K562 (cell line): ENCODE measurements around the gene SLC16A9. TPM values are rescaled to one million over a fixed set of nuclear protein-coding genes. Genes with fewer than 3 reads are reported as not detected.

ENCODE experiments used
- ATAC-seq: fragments of 200-7000 bp; cut with Tn5 transposase; 3 replicates; pipeline ENCODE4 v1.9.1; 2020; ENCODE audit warnings: moderate library complexity
- Bru-seq: library from RNA; stranded (reverse); fragments of 400-500 nt; gene quantifications from one replicate; lab custom pipeline; 2021; lab: Mats Ljungman, UMichigan
- BruChase-seq, 2 experiments: library from RNA; stranded (reverse); fragments of 400-500 nt; gene quantifications; one replicate each; lab custom pipeline; 2021; lab: Mats Ljungman, UMichigan
- BruUV-seq: library from RNA; stranded (reverse); fragments of 400-500 nt; replicated peaks from 2 replicates; lab custom pipeline; 2021; lab: Mats Ljungman, UMichigan
- CTCF ChIA-PET: fragments of 300-600 bp; formaldehyde crosslinking; extraction: SDS; loops from one replicate; lab custom pipeline; 2021; ENCODE audit warnings: low intra/inter-chr PET ratio; lab: Yijun Ruan, JAX
- POLR2A ChIA-PET: fragments of 300-600, 350-650 bp; sonication (Branson Sonifier 250); formaldehyde crosslinking; extraction: SDS; loops from one replicate; lab custom pipeline; 2021; ENCODE audit warnings: antibody characterized with exemption, inconsistent platforms; lab: Yijun Ruan, JAX
- DNase-seq, 4 experiments: peaks; one replicate each; pipeline versions ENCODE4 v3.0.0 to v3.0.0-alpha.2; 2011 to 2018; ENCODE audit warnings: low spot score in 3 of 4, mixed read lengths in 3 of 4; ENCODE audit errors: extremely low read depth in 1 of 4
- FAIRE-seq: peaks from 2 replicates; lab custom pipeline; 2011; peaks lifted over from hg19 to GRCh38; lab: Jason Lieb, UNC
- H2AFZ ChIP-seq: 2 replicates; pipeline ENCODE4 v1.6.0; 2011; ENCODE audit warnings: low read depth, low read length, control low read depth, inconsistent platforms
- H3K27ac ChIP-seq: fragments of 200-600 bp; 3 replicates; pipeline ENCODE4 v1.8.0; 2011; ENCODE audit warnings: low read depth, mild to moderate bottlenecking, control low read depth, inconsistent platforms, low read length, moderate library complexity, mixed read lengths; ENCODE audit errors: extremely low read depth
- H3K27me3 ChIP-seq, 2 experiments: fragments of 300-600 bp in 1 of 2; 2 replicates in 1 of 2; 3 replicates in 1 of 2; pipeline versions ENCODE4 v1.6.0 to v1.8.0; 2011; ENCODE audit warnings: inconsistent platforms in 2 of 2, low read length in 2 of 2, mild to moderate bottlenecking in 1 of 2, mixed read lengths in 1 of 2, moderate library complexity in 1 of 2; ENCODE audit not compliant: control insufficient read depth in 2 of 2, insufficient read depth in 2 of 2
- H3K36me3 ChIP-seq: fragments of 300-600 bp; 3 replicates; pipeline ENCODE4 v1.8.0; 2011; ENCODE audit warnings: mild to moderate bottlenecking, low read length, inconsistent platforms; ENCODE audit not compliant: control insufficient read depth, insufficient read depth
- H3K4me1 ChIP-seq, 2 experiments: fragments of 200-600 bp in 1 of 2; replicated peaks in 1 of 2; 2 replicates in 1 of 2; 3 replicates in 1 of 2; pipeline versions ENCODE4 v1.5.1 to v1.8.0; 2011; ENCODE audit warnings: inconsistent platforms in 2 of 2, low read length in 2 of 2, mild to moderate bottlenecking in 1 of 2, mixed read lengths in 1 of 2, moderate library complexity in 1 of 2; ENCODE audit not compliant: control insufficient read depth in 2 of 2, insufficient read depth in 2 of 2
- H3K4me2 ChIP-seq: 2 replicates; pipeline ENCODE4 v1.6.1; 2011; ENCODE audit warnings: low read length, control low read depth, inconsistent platforms, mixed read lengths; ENCODE audit not compliant: insufficient read depth
- H3K4me3 ChIP-seq: fragments of 200-600 bp; sonication (generic), shearing (Covaris generic); 2 replicates; pipeline ENCODE4 v1.5.1; 2016; ENCODE audit warnings: control low read depth, inconsistent platforms
- H3K79me2 ChIP-seq: fragments of 200-600 bp; 3 replicates; pipeline ENCODE4 v1.8.0; 2011; ENCODE audit warnings: low read length, inconsistent platforms; ENCODE audit not compliant: control insufficient read depth, insufficient read depth
- H3K9ac ChIP-seq, 2 experiments: 2 replicates each; pipeline versions ENCODE4 v1.6.0 to v1.6.1; 2011; ENCODE audit warnings: low read depth in 2 of 2, low read length in 2 of 2, control low read depth in 1 of 2, inconsistent platforms in 1 of 2, mild to moderate bottlenecking in 1 of 2, mixed read lengths in 1 of 2; ENCODE audit not compliant: insufficient read depth in 1 of 2
- H3K9me1 ChIP-seq: one replicate; pipeline ENCODE4 v1.6.0; 2011; ENCODE audit warnings: inconsistent platforms, mild to moderate bottlenecking, low read length, moderate library complexity; ENCODE audit not compliant: control insufficient read depth, insufficient read depth
- H3K9me3 ChIP-seq: replicated peaks from 2 replicates; pipeline ENCODE4 v1.5.1; 2011; ENCODE audit warnings: low read depth, low read length, inconsistent platforms; ENCODE audit not compliant: control insufficient read depth, insufficient read depth
- H4K20me1 ChIP-seq: replicated peaks from 2 replicates; pipeline ENCODE4 v1.6.1; 2011; ENCODE audit warnings: low read length, inconsistent platforms, mixed read lengths; ENCODE audit not compliant: control insufficient read depth, insufficient read depth
- ELF1 ChIP-seq: fragments of 200-800 bp; sonication (Bioruptor generic); IDR thresholded peaks from 2 replicates; pipeline ENCODE4 v1.6.1; 2016; ENCODE audit warnings: missing genetic modification characterization, missing compliant biosample characterization
- EP400 ChIP-seq: fragments of 450-650 bp; IDR thresholded peaks from 2 replicates; pipeline ENCODE4 v1.6.1; 2017; ENCODE audit warnings: antibody characterized with exemption, mild to moderate bottlenecking, moderate library complexity
- ERF ChIP-seq: fragments of 450-650 bp; formaldehyde crosslinking; IDR thresholded peaks from 2 replicates; pipeline ENCODE4 v1.4.0; 2020; ENCODE audit warnings: mild to moderate bottlenecking, mixed read lengths
- HIVEP1 ChIP-seq: fragments of 250-450 bp; sonication (Bioruptor Pico); IDR thresholded peaks from 2 replicates; pipeline ENCODE4 v1.4.0; 2020; ENCODE audit warnings: mild to moderate bottlenecking
- NUFIP1 ChIP-seq: fragments of 450-650 bp; IDR thresholded peaks from 2 replicates; pipeline ENCODE4 v1.6.1; 2018; ENCODE audit not compliant: partially characterized antibody
- SMARCA4 ChIP-seq: fragments of 450-650 bp; IDR thresholded peaks from 2 replicates; pipeline ENCODE4 v1.6.1; 2016
- YY1 ChIP-seq, 3 experiments: IDR thresholded peaks; 2 replicates each; pipeline ENCODE4 v1.6.1; 2011; ENCODE audit warnings: low read length in 2 of 3, mild to moderate bottlenecking in 2 of 3, moderate library complexity in 2 of 3, borderline replicate concordance in 1 of 3, control low read depth in 1 of 3, low read depth in 1 of 3; ENCODE audit not compliant: insufficient read depth in 3 of 3, insufficient replicate concordance in 2 of 3, control insufficient read depth in 1 of 3, insufficient read length in 1 of 3; ENCODE audit errors: extremely low read depth in 1 of 3
- ZNF12 ChIP-seq: sonication (generic); formaldehyde crosslinking; IDR thresholded peaks from 2 replicates; pipeline ENCODE4 v1.4.0; 2020; ENCODE audit warnings: mild to moderate bottlenecking, missing genetic modification reagents
- ZNF696 ChIP-seq: fragments of 250-450 bp; sonication (Bioruptor Pico); conservative IDR thresholded peaks from 2 replicates; pipeline ENCODE4 v1.4.0; 2020; ENCODE audit warnings: mild to moderate bottlenecking, moderate library complexity
- WGBS: fragments of 100-300 bp; shearing (Covaris generic); methylation state at CpG from one replicate; pipeline ENCODE4 v1.1.6; 2016; ENCODE audit warnings: low coverage, mixed read lengths; ENCODE audit not compliant: insufficient coverage; ENCODE audit errors: missing lambda C conversion rate; 5-methylcytosine and 5-hydroxymethylcytosine counted together
- in situ Hi-C: fragments of 300-500 bp; cut with MboI; formaldehyde crosslinking; loops from 4 replicates; pipeline ENCODE4 v1.15.0; 2018; ENCODE audit warnings: inconsistent platforms, mixed read lengths
- intact Hi-C: fragments of 100-400 bp; cut with micrococcal nuclease; formaldehyde crosslinking; loops from 2 replicates; pipeline ENCODE4 v1.14.2; 2022
- long read RNA-seq, 3 experiments: library from polyadenylated mRNA in 2 of 3; library from RNA in 1 of 3; unstranded in 2 of 3; stranded (forward) in 1 of 3; transcript quantifications; one replicate each; pipeline ENCODE4 v2.0.0, GENCODE V29; 2019 to 2022
- polyA minus RNA-seq, 3 experiments: library from RNA; depleted of rRNA, polyadenylated mRNA; stranded (reverse); fragments of >200 nt; gene quantifications; 2 replicates each; pipeline ENCODE4 v1.2.3, GENCODE V29; 2011
- polyA plus RNA-seq, 8 experiments: library from polyadenylated mRNA; depleted of rRNA in 4 of 8; stranded (reverse) in 5 of 8; unstranded in 3 of 8; fragments of >200 nt; fragmentation: Nextera tagmentation in 2 of 8; fragmentation: Illumina TruSeq in 1 of 8; extraction: Ambion mirVana in 2 of 8; extraction: Trizol in 1 of 8; gene quantifications; 2 replicates each; pipeline versions ENCODE4 v1.2.1 to v1.2.3, GENCODE V29; 2011 to 2014; ENCODE audit warnings: inconsistent platforms in 1 of 8, missing spikeins in 1 of 8
- total RNA-seq, 7 experiments: library from RNA; depleted of rRNA in 6 of 7; stranded (reverse); fragments of >200 nt in 6 of 7; fragmentation: Illumina TruSeq in 2 of 7; extraction: Trizol in 2 of 7; gene quantifications; 2 replicates each; pipeline versions ENCODE4 v1.2.1 to v1.2.3, GENCODE V29; 2011 to 2021; ENCODE audit warnings: low replicate concordance in 1 of 7
- TF ChIP-seq, protein P1 (sequence below), 2 experiments: fragments of 250-450 bp in 1 of 2; fragments of 450-650 bp in 1 of 2; sonication (Bioruptor Pico) in 1 of 2; IDR thresholded peaks; 2 replicates each; pipeline versions ENCODE4 v1.6.1 to v1.8.0; 2016 to 2021; ENCODE audit warnings: mild to moderate bottlenecking in 2 of 2, moderate library complexity in 2 of 2, missing compliant biosample characterization in 1 of 2, missing genetic modification characterization in 1 of 2
- TF ChIP-seq, protein P2 (sequence below): IDR thresholded peaks from 2 replicates; pipeline ENCODE4 v1.6.1; 2014; ENCODE audit warnings: antibody characterized with exemption

Gene SLC16A9, protein sequence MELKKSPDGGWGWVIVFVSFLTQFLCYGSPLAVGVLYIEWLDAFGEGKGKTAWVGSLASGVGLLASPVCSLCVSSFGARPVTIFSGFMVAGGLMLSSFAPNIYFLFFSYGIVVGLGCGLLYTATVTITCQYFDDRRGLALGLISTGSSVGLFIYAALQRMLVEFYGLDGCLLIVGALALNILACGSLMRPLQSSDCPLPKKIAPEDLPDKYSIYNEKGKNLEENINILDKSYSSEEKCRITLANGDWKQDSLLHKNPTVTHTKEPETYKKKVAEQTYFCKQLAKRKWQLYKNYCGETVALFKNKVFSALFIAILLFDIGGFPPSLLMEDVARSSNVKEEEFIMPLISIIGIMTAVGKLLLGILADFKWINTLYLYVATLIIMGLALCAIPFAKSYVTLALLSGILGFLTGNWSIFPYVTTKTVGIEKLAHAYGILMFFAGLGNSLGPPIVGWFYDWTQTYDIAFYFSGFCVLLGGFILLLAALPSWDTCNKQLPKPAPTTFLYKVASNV
- 3.9 and 5.7 TPM in 2 replicates for total RNA-seq (2011; cell fraction: chromatin; rRNA removed; ENCODE audit: low replicate concordance)
- 2.8 and 3.8 TPM in 2 replicates for total RNA-seq (2011; cell fraction: nucleolus; rRNA removed)
- total RNA-seq (2011; cell fraction: nucleoplasm; rRNA removed): 3.4 and 6.9 TPM in 2 replicates
- total RNA-seq (2014; rRNA removed) (1.5 and 1.6 TPM in 2 replicates), total RNA-seq (2014; rRNA removed; fragmentation: Illumina TruSeq; extraction: Trizol) (2.8 and 3.3 TPM in 2 replicates), total RNA-seq (2015; rRNA removed; fragmentation: Illumina TruSeq; extraction: Trizol) (2.5 and 2.6 TPM in 2 replicates), total RNA-seq (2021) (1.7 and 2.1 TPM in 2 replicates), polyA plus RNA-seq (2011; rRNA removed) (6.4 and 7.6 TPM in 2 replicates), polyA plus RNA-seq (2014; fragmentation: Illumina TruSeq; extraction: Trizol) (1.9 and 2.5 TPM in 2 replicates), polyA plus RNA-seq (2014; fragmentation: Nextera tagmentation; extraction: Ambion mirVana) (1 to 10 TPM in 1 of 2 experiments, under 1 TPM in 1; 0.90 to 1.0 TPM), polyA plus RNA-seq (2014; rRNA removed) (1.6 and 2.1 TPM in 2 replicates), polyA minus RNA-seq (2011; rRNA and poly(A)+ RNA removed) (4.8 and 6.6 TPM in 2 replicates), Bru-seq, nascent RNA (percentile 52 among the genes with signal in this experiment), BruChase-seq, experiment 1, labeled RNA remaining after a 2-hour chase (percentile 51 among the genes with signal in this experiment), BruChase-seq, experiment 2, labeled RNA remaining after a 6-hour chase (percentile 56 among the genes with signal in this experiment)
- 1.4 and 5.5 TPM in 2 replicates for polyA plus RNA-seq (2011; cell fraction: cytosol; rRNA removed)
- 4.6 and 8.7 TPM in 2 replicates for polyA plus RNA-seq (2011; cell fraction: nucleus; rRNA removed)
- polyA plus RNA-seq (2012): 1.1 and 1.2 TPM in 2 replicates
- 0.95 and 2.2 TPM in 2 replicates for polyA minus RNA-seq (2011; cell fraction: cytosol; rRNA and poly(A)+ RNA removed)
- 1.5 and 3.2 TPM in 2 replicates for polyA minus RNA-seq (2011; cell fraction: nucleus; rRNA and poly(A)+ RNA removed)
- long read RNA-seq, experiment 1, full-length matches to known transcripts: 13 of 27 reads
- long read RNA-seq, experiment 1, partial matches to known transcripts: 3 of 27 reads
- long read RNA-seq, experiment 1, other reads (novel, unspliced or antisense): 11 of 27 reads
- long read RNA-seq, experiment 2, full-length matches to known transcripts: 2 of 4 reads
- long read RNA-seq, experiment 2, partial matches to known transcripts: 1 of 4 reads
- long read RNA-seq, experiment 2, other reads (novel, unspliced or antisense): 1 of 4 reads
- long read RNA-seq, experiment 3, partial matches to known transcripts: 0 of 1 reads
- long read RNA-seq, experiment 3, other reads (novel, unspliced or antisense): 1 of 1 reads

DNA sequence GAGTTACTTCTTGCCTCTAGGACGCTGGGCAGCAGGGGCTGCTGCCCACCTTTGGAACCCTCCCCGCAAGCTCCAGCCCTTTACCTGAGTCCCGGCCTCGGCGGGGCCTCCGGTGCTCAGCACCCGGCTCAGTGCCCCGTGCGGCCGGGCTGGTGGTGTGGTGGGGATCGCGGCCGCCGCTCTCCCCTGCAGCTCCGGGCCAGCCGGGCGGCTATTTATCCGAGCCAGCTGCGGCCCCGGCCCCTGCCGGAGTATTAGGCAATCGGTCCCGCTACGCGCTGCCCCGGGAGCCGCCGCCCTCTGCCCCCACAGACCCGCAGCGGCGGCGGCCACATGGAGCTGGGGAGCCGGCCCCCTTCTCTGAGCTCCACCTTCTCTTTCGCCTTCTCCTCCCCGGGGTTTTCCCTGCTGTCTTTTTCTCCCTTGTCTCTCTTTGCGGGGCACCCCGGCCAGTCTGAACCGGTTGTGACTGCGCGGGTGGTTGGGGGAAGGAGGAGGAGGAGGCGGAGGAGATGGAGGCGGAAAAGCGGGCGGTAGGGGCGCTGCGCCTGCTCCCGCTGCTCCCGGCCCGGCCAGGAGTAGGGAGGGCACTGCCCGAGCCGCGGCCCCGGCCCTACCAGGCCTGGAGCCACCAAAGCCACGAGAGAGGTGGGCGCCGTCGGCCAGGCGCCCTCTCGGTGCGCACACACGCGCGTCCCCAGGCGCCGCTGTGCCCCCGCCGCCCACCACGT is at the start of gene SLC16A9:
TSS of gene SLC16A9 (minus strand) at position 456 of the 731 bp plus-strand sequence. CDS start 25,559 bp downstream, outside the sequence.
- FAIRE-seq: no peak
- POLR2A ChIA-PET: interaction anchor here (0.6 to 1.6 kb wide), 4 partner anchors 9 to 582 kb away, joined by 3 to 7 read pairs (median 4); no protein-coding TSS in a partner anchor
- Histone ChIP-seq H2AFZ (peak within 1 kb of the TSS; percentile 76), H3K27me3 (peaks cover 6 to 20% of the 10 kb centered on the region in 2 experiments), H3K9ac (peak within 1 kb of the TSS; percentile 62 to 90), H3K36me3 (no peaks in the 10 kb centered on the region), H4K20me1 (no peaks in the 10 kb centered on the region), H3K4me2 (peak within 1 kb of the TSS; percentile 60), H3K9me3 (no peaks in the 10 kb centered on the region), H3K9me1 (no peaks in the 10 kb centered on the region), H3K27ac (peak within 1 kb of the TSS; percentile 44; the same call in 2 of the 3 replicates), H3K79me2 (no peaks in the 10 kb centered on the region; the same call in 2 of the 3 replicates), H3K4me3 (peak within 1 kb of the TSS; percentile 55), H3K4me1 (peaks cover 10 to 19% of the 10 kb centered on the region in 2 experiments; a peak in 4 of 5 replicates)
- in situ Hi-C loops (no loop called here), intact Hi-C loops (no loop called here)
- peak; percentile 65 to 76 (median 66) for DNase-seq
- peak; percentile 87 for ATAC-seq
- WGBS: 6% methylated on average over 55 of the region's 68 CpGs
- CTCF ChIA-PET: no interaction called here
- TSS peak; percentile 63 for BruUV-seq
- TF ChIP-seq HIVEP1 (CRISPR knock-in tag): no peak
- TF ChIP-seq ELF1 (tag): no peak
- no peak for TF ChIP-seq NUFIP1
- no peak for TF ChIP-seq ZNF12 (CRISPR knock-in tag)
- TF ChIP-seq, protein P1, sequence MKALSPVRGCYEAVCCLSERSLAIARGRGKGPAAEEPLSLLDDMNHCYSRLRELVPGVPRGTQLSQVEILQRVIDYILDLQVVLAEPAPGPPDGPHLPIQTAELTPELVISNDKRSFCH (CRISPR knock-in tag; IDR thresholded peaks at IDR 0.05): no peak
- TF ChIP-seq, protein P1 (tag; IDR thresholded peaks at IDR 0.05): no peak
- TF ChIP-seq EP400: peak; percentile 62; the same call in 1 of the 2 replicates
- TF ChIP-seq YY1 (IDR thresholded peaks at IDR 0.05; ENCODE audit: borderline replicate concordance in 1 of 3, control insufficient read depth in 1 of 3, extremely low read depth in 1 of 3, insufficient read depth in 3 of 3, insufficient read length in 1 of 3, insufficient replicate concordance in 2 of 3, low read depth in 1 of 3, low read length in 2 of 3): peak in 1 of 3 experiments; percentile 55
- TF ChIP-seq SMARCA4: no peak
- TF ChIP-seq, protein P2, sequence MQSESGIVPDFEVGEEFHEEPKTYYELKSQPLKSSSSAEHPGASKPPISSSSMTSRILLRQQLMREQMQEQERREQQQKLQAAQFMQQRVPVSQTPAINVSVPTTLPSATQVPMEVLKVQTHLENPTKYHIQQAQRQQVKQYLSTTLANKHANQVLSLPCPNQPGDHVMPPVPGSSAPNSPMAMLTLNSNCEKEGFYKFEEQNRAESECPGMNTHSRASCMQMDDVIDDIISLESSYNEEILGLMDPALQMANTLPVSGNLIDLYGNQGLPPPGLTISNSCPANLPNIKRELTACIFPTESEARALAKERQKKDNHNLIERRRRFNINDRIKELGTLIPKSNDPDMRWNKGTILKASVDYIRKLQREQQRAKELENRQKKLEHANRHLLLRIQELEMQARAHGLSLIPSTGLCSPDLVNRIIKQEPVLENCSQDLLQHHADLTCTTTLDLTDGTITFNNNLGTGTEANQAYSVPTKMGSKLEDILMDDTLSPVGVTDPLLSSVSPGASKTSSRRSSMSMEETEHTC: no peak
- no peak for TF ChIP-seq ZNF696 (CRISPR knock-in tag)
- TF ChIP-seq ERF (CRISPR knock-in tag): no peak
